Dermis lymphatic vessel endothelial cell (primary cell): Measurements from ENCODE around the gene COPS2. TPM values are rescaled to one million over a fixed set of nuclear protein-coding genes. Genes with fewer than 3 reads are reported as not detected.

Source experiments
- total RNA-seq: library from RNA; depleted of rRNA; stranded (reverse); fragments of >200 nt; gene quantifications from 2 replicates; pipeline ENCODE4 v1.2.1, GENCODE V29; 2014

The COPS2 gene
- total RNA-seq: 41.7 and 88.3 TPM in 2 replicates

DNA sequence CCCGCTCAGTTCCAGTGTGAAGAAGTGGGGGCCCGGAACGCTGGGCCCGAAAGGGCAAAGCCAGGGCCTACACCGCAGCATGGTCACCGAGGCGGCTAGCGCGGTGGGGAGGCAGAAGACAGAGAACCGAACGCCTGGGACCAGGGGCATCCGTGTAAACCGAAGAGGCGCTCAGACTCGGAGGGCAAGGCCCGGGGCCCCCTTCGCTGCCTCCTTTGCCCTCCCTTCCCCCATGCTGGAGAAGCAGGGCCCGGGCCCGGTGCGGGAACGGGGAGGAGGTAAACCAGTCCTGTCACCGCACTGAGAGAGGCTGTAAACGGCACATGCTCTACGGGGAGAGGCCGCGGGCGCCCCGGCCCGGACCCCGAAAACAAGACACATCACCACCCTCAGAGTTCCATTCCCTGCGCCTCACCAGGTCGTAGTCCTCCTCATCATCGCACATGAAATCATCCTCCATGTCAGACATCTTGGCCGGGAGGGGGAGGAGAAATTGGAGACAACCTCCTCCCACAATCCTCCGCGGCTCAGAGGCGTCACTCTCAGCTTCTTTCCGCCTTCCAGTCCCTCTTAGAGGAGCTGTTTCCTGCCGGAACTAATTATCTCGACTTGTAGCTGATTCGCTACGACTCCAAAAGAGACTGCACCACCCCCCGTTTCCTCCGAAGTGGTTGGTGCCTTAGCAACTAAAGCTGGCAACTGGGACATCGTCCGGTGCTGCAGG lies at the start of gene COPS2:
TSS of gene COPS2 (minus strand) at position 490 of the 724 bp plus-strand sequence. CDS start at position 469, 21 bp downstream.

DNA sequence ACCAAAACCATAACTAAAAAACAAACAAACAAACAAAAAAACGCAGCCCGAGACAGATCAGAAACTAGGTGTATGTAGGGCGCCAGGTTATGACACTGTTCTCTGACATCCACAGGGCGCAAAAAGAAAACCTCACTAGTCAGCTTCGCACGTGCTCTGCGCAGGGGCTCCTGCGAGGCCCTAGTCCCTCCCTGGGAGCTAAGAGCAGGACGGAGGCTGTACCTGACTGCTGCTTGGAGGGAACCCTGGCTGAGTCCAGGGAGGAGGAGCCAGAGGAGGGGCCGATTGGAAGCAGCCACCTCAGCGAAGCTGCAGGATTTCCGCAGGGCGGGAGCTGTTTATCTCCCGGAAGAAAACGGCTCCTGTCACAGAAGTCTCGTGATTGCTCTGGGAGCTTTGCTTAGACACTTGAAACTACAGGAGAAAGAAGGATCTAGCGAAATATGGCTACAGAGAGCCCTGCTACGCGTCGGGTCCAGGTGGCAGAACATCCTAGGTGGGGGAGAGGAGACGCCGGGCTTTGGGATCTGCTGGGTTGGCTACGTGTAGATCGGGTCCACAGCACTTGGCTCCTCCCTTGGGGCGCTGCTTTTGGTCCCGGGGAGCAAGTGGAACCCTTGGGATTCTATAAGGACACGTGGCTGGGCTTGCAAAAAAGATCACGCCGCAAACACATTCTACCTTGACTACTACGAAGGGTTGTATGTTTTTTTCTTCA lies 14.6 kb upstream of the COPS2 start, which contains the start of gene GALK2:
TSS of gene GALK2 (plus strand) at position 368 of the 718 bp plus-strand sequence. CDS start at position 444, 76 bp downstream.

Other genes starting within 250 kb of the COPS2 start
- 0.11 and 0.34 TPM in 2 replicates for gene SHC4, start 191.7 kb downstream of the COPS2 start, total RNA-seq
- 22.8 and 37.6 TPM in 2 replicates for gene SECISBP2L, start 109.2 kb downstream of the COPS2 start, total RNA-seq
- 51.7 and 55.4 TPM in 2 replicates for gene GALK2, start 14.6 kb upstream of the COPS2 start, total RNA-seq